Measurements from ENCODE around the gene PSMC6. TPM values are rescaled to one million over a fixed set of nuclear protein-coding genes. Genes with fewer than 3 reads are reported as not detected.
A peak's percentile ranks its signal among the peaks of the same experiment; 100 is the strongest.
"Not testable (repeated sequence)": the region's sequence is repeated elsewhere in the genome, so short reads cannot be mapped to it uniquely, and the experiment has no call there.

Gene PSMC6
- total and polyA plus RNA-seq, 4 donors = 108 to 124 (median 118) TPM

- peaks cover 9% of the 10 kb centered on the region for H3K4me1 ChIP-seq (ENCODE audit: control insufficient read depth, insufficient read depth, low read length)
- peak in 2 of 6 donors; percentile 6 to 9 for DNase-seq (ENCODE audit: low read depth in 4 of 6, low spot score in 6 of 6)
- H3K36me3 ChIP-seq (ENCODE audit: control insufficient read depth, insufficient read depth, low read length) = peaks cover 15% of the 10 kb centered on the region
- H3K9me3 ChIP-seq (ENCODE audit: control insufficient read depth, insufficient read depth, low read length) = no peaks in the 10 kb centered on the region
- H3K4me3 ChIP-seq (ENCODE audit: low read depth, low read length) = peak overlapping the region; percentile 95
- WGBS (ENCODE audit: insufficient coverage) = 0% methylated on average over 10 of the region's 11 CpGs
- H3K27ac ChIP-seq (ENCODE audit: low read depth, low read length) = peak overlapping the region; percentile 88
- H3K27me3 ChIP-seq (ENCODE audit: control insufficient read depth, insufficient read depth, low read length) = no peaks in the 10 kb centered on the region
Measured at GRCh38 chr14:52730709-52731111, 23.7 kb downstream of the PSMC6 start.

GRCh38 chr14:52733824-52734223 lies 26.8 kb downstream of the PSMC6 start:
- Histone ChIP-seq H3K4me3 (ENCODE audit: low read depth, low read length) (no peak overlapping the region), H3K9me3 (ENCODE audit: control insufficient read depth, insufficient read depth, low read length) (no peaks in the 10 kb centered on the region), H3K36me3 (ENCODE audit: control insufficient read depth, insufficient read depth, low read length) (peaks cover 7% of the 10 kb centered on the region), H3K4me1 (ENCODE audit: control insufficient read depth, insufficient read depth, low read length) (peaks cover 9% of the 10 kb centered on the region), H3K27ac (ENCODE audit: low read depth, low read length) (no peak overlapping the region), H3K27me3 (ENCODE audit: control insufficient read depth, insufficient read depth, low read length) (no peaks in the 10 kb centered on the region)
- 96% methylated on average over 4 of the region's 9 CpGs for WGBS (ENCODE audit: insufficient coverage)
- no peak for DNase-seq (ENCODE audit: low read depth in 4 of 6, low spot score in 6 of 6)

- H3K4me1 ChIP-seq (ENCODE audit: control insufficient read depth, insufficient read depth, low read length) = peaks cover 5% of the 10 kb centered on the region
- DNase-seq (ENCODE audit: low read depth in 4 of 6, low spot score in 6 of 6) = peak in 1 of 6 donors; percentile 2
- H3K27me3 ChIP-seq (ENCODE audit: control insufficient read depth, insufficient read depth, low read length) = no peaks in the 10 kb centered on the region
- H3K36me3 ChIP-seq (ENCODE audit: control insufficient read depth, insufficient read depth, low read length) = peaks cover 3% of the 10 kb centered on the region
- WGBS (ENCODE audit: insufficient coverage) = 42% methylated on average over 1 of the region's 1 CpG
- H3K27ac ChIP-seq (ENCODE audit: low read depth, low read length) = no peak overlapping the region
- no peak overlapping the region for H3K4me3 ChIP-seq (ENCODE audit: low read depth, low read length)
- H3K9me3 ChIP-seq (ENCODE audit: control insufficient read depth, insufficient read depth, low read length) = no peaks in the 10 kb centered on the region
Measured at GRCh38 chr14:52735921-52736489, 29.0 kb downstream of the PSMC6 start.

DNA sequence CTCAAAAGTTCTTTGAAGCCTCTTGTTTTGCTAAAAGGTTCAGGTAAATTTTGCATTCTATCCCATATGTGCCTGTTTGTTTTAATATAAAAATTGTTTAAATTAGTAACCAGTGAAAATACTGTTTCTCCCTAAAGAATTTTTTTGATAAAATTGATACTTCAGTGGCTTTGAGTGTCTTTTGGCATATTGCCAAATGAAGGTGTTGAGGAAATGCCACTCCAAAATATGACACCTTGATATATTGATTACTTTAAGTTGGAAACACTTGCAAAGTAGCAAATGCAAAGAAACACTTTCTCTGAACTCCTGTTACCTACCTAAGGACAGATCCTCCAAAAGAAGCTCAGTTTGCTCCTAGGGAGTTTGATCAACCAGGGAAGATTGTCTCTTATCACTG lies 31.4 kb downstream of the PSMC6 start:
- Histone ChIP-seq H3K27me3 (ENCODE audit: control insufficient read depth, insufficient read depth, low read length) (no peaks in the 10 kb centered on the region), H3K9me3 (ENCODE audit: control insufficient read depth, insufficient read depth, low read length) (no peaks in the 10 kb centered on the region), H3K4me1 (ENCODE audit: control insufficient read depth, insufficient read depth, low read length) (no peaks in the 10 kb centered on the region), H3K36me3 (ENCODE audit: control insufficient read depth, insufficient read depth, low read length) (no peaks in the 10 kb centered on the region), H3K27ac (ENCODE audit: low read depth, low read length) (no peak overlapping the region), H3K4me3 (ENCODE audit: low read depth, low read length) (no peak overlapping the region)
- DNase-seq (ENCODE audit: low read depth in 4 of 6, low spot score in 6 of 6) = no peak

DNA sequence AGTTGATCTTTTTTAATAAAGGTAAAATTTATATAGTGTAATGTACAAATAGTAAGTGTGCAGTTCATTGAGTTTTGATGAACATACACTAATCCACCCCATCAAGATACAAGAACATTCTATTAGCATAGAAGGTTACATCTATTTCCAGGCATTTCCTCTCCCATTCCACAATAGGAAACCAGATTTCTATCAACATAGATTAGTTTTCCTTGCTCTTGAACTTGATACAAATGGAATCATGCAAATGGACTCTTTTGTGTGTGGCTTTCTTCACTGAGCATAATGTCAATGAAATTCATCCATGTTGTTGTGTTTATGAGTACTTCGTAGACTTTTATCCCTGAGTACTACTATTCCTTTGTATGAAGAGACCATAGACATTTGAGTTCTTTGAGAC lies 33.8 kb downstream of the PSMC6 start:
- no peak overlapping the region for H3K27ac ChIP-seq (ENCODE audit: low read depth, low read length)

GRCh38 chr14:52741865-52742264 lies 34.9 kb downstream of the PSMC6 start:
- no peak for DNase-seq (ENCODE audit: low read depth in 4 of 6, low spot score in 6 of 6)
- H3K27me3 ChIP-seq (ENCODE audit: control insufficient read depth, insufficient read depth, low read length) = no peaks in the 10 kb centered on the region
- no peaks in the 10 kb centered on the region for H3K4me1 ChIP-seq (ENCODE audit: control insufficient read depth, insufficient read depth, low read length)
- H3K9me3 ChIP-seq (ENCODE audit: control insufficient read depth, insufficient read depth, low read length) = no peaks in the 10 kb centered on the region
- H3K27ac ChIP-seq (ENCODE audit: low read depth, low read length) = no peak overlapping the region
- no peak overlapping the region for H3K4me3 ChIP-seq (ENCODE audit: low read depth, low read length)
- peaks cover 3% of the 10 kb centered on the region for H3K36me3 ChIP-seq (ENCODE audit: control insufficient read depth, insufficient read depth, low read length)

More for the DNA sequence above, 33.8 kb downstream of the PSMC6 start:
- H3K36me3 ChIP-seq (ENCODE audit: control insufficient read depth, insufficient read depth, low read length) = peaks cover 3% of the 10 kb centered on the region
- no peak for DNase-seq (ENCODE audit: low read depth in 4 of 6, low spot score in 6 of 6)
- H3K27me3 ChIP-seq (ENCODE audit: control insufficient read depth, insufficient read depth, low read length) = no peaks in the 10 kb centered on the region
- H3K9me3 ChIP-seq (ENCODE audit: control insufficient read depth, insufficient read depth, low read length) = no peaks in the 10 kb centered on the region
- H3K4me1 ChIP-seq (ENCODE audit: control insufficient read depth, insufficient read depth, low read length) = no peaks in the 10 kb centered on the region
- WGBS (ENCODE audit: insufficient coverage) = no CpG with 5 or more reads among the region's 1 CpG
- no peak overlapping the region for H3K4me3 ChIP-seq (ENCODE audit: low read depth, low read length)

DNA sequence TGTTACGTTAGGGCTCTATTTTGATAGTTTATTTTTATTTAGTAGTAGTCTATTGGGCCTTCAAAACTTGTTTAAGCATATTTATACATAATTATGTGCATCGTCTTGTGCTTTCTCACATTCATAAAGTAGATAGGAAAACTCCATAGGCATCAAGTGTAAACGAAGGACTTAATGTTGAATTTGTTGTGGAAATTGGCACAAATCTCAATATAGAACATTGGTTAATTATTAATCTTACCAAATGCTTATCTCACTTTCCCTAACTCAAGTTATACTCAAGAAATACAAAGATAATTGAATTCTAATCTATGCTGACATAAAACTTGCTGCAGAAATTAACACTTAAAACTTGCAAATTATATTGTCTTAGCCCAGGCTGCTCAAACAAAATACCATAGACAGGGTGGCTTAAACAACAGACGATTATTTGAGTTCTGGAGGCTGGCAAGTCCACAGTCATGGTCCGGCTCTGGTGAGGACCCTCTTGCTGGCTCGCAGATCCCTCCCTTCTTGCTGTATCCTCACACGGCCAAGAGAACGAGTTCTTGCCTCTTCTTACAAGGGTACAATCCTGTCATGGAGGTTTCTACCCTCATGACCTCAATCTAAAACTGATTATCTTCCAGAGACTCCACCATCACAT lies 41.8 kb downstream of the PSMC6 start:
- Histone ChIP-seq H3K4me1 (ENCODE audit: control insufficient read depth, insufficient read depth, low read length) (no peaks in the 10 kb centered on the region), H3K4me3 (ENCODE audit: low read depth, low read length) (no peak overlapping the region), H3K9me3 (ENCODE audit: control insufficient read depth, insufficient read depth, low read length) (no peaks in the 10 kb centered on the region), H3K27ac (ENCODE audit: low read depth, low read length) (no peak overlapping the region), H3K27me3 (ENCODE audit: control insufficient read depth, insufficient read depth, low read length) (no peaks in the 10 kb centered on the region), H3K36me3 (ENCODE audit: control insufficient read depth, insufficient read depth, low read length) (peaks cover 7% of the 10 kb centered on the region)
- WGBS (ENCODE audit: insufficient coverage) = 89% methylated on average over 5 of the region's 8 CpGs
- DNase-seq (ENCODE audit: low read depth in 4 of 6, low spot score in 6 of 6) = no peak

GRCh38 chr14:52755607-52756316 lies 48.8 kb downstream of the PSMC6 start:
- Histone ChIP-seq H3K36me3 (ENCODE audit: control insufficient read depth, insufficient read depth, low read length) (peaks cover 10% of the 10 kb centered on the region), H3K4me3 (ENCODE audit: low read depth, low read length) (no peak overlapping the region), H3K4me1 (ENCODE audit: control insufficient read depth, insufficient read depth, low read length) (no peaks in the 10 kb centered on the region), H3K27ac (ENCODE audit: low read depth, low read length) (no peak overlapping the region), H3K9me3 (ENCODE audit: control insufficient read depth, insufficient read depth, low read length) (no peaks in the 10 kb centered on the region), H3K27me3 (ENCODE audit: control insufficient read depth, insufficient read depth, low read length) (no peaks in the 10 kb centered on the region)
- no peak for DNase-seq (ENCODE audit: low read depth in 4 of 6, low spot score in 6 of 6)
- no CpG with 5 or more reads among the region's 5 CpGs for WGBS (ENCODE audit: insufficient coverage)

DNA sequence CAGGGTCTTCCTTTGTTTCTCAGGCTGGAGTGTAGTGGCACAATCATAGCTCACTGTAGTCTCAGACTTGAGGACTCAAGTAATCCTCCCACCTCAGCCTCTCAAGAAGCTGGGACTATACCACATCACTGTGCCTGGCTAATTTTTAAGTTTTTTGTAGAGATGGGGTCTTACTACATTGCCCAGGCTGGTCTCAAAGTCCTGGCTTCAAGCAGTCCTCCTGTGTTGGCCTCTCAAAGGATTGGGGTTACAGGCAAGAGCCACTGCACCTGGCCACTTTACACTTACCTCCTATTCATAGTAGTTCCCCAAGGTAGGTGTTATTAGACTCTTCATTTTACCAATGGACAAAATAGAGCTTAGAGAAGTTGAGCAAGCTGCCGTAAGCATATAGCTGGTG lies 52.1 kb downstream of the PSMC6 start:
- Histone ChIP-seq H3K27me3 (ENCODE audit: control insufficient read depth, insufficient read depth, low read length) (no peaks in the 10 kb centered on the region), H3K27ac (ENCODE audit: low read depth, low read length) (no peak overlapping the region), H3K4me1 (ENCODE audit: control insufficient read depth, insufficient read depth, low read length) (no peaks in the 10 kb centered on the region), H3K36me3 (ENCODE audit: control insufficient read depth, insufficient read depth, low read length) (peaks cover 12% of the 10 kb centered on the region), H3K4me3 (ENCODE audit: low read depth, low read length) (no peak overlapping the region), H3K9me3 (ENCODE audit: control insufficient read depth, insufficient read depth, low read length) (no peaks in the 10 kb centered on the region)
- WGBS (ENCODE audit: insufficient coverage) = no CpG with 5 or more reads among the region's 1 CpG
- no peak for DNase-seq (ENCODE audit: low read depth in 4 of 6, low spot score in 6 of 6)

DNA sequence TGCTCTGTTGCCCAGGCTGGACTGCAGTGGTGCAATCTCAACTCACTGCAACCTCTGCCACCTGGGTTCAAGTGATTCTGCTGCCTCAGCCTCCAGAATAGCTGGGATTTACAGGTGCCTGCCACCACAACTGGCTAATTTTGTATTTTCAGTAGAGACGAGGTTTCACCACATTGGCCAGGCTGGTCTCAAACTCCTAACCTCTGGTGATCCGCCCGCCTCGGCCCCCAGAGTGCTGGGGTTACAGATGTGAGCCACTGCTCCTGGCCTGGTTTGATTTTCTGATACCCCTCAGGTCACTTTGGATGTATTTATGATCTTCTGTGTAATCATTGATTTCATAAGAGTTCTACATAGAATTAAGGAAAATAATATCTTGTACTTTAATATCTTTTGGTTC lies 55.9 kb downstream of the PSMC6 start:
- not testable (repeated sequence) for H3K27me3 ChIP-seq (ENCODE audit: control insufficient read depth, insufficient read depth, low read length); H3K9me3 ChIP-seq (ENCODE audit: control insufficient read depth, insufficient read depth, low read length); H3K4me3 ChIP-seq (ENCODE audit: low read depth, low read length); H3K27ac ChIP-seq (ENCODE audit: low read depth, low read length); H3K4me1 ChIP-seq (ENCODE audit: control insufficient read depth, insufficient read depth, low read length); DNase-seq (ENCODE audit: low read depth in 4 of 6, low spot score in 6 of 6)
- 100% methylated on average over 1 of the region's 4 CpGs for WGBS (ENCODE audit: insufficient coverage)
- peaks cover 21% of the 10 kb centered on the region for H3K36me3 ChIP-seq (ENCODE audit: control insufficient read depth, insufficient read depth, low read length)
